ENCODE measurements around the gene USP32.

Gene USP32

GRCh38 chr17:60330731-60331130, 61.2 kb downstream of the USP32 start:
- Histone ChIP-seq H3K79me2 (peaks cover 27% of the 10 kb centered on the region), H3K27ac (no peak overlapping the region), H3K36me3 (ENCODE audit: control insufficient read depth, insufficient read depth, low read length) (no peaks in the 10 kb centered on the region), H2AFZ (no peak overlapping the region), H3K27me3 (ENCODE audit: control insufficient read depth, insufficient read depth, low read length) (no peaks in the 10 kb centered on the region), H3K4me2 (ENCODE audit: low read length) (no peak overlapping the region), H3K9ac (no peak overlapping the region), H3K4me3 (ENCODE audit: low read depth, low read length) (no peak overlapping the region), H3K4me1 (no peaks in the 10 kb centered on the region), H3K9me3 (ENCODE audit: control insufficient read depth, low read length) (no peaks in the 10 kb centered on the region)
- TF ChIP-seq, protein P1, sequence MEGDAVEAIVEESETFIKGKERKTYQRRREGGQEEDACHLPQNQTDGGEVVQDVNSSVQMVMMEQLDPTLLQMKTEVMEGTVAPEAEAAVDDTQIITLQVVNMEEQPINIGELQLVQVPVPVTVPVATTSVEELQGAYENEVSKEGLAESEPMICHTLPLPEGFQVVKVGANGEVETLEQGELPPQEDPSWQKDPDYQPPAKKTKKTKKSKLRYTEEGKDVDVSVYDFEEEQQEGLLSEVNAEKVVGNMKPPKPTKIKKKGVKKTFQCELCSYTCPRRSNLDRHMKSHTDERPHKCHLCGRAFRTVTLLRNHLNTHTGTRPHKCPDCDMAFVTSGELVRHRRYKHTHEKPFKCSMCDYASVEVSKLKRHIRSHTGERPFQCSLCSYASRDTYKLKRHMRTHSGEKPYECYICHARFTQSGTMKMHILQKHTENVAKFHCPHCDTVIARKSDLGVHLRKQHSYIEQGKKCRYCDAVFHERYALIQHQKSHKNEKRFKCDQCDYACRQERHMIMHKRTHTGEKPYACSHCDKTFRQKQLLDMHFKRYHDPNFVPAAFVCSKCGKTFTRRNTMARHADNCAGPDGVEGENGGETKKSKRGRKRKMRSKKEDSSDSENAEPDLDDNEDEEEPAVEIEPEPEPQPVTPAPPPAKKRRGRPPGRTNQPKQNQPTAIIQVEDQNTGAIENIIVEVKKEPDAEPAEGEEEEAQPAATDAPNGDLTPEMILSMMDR (IDR thresholded peaks at IDR 0.05) = no peak

DNA sequence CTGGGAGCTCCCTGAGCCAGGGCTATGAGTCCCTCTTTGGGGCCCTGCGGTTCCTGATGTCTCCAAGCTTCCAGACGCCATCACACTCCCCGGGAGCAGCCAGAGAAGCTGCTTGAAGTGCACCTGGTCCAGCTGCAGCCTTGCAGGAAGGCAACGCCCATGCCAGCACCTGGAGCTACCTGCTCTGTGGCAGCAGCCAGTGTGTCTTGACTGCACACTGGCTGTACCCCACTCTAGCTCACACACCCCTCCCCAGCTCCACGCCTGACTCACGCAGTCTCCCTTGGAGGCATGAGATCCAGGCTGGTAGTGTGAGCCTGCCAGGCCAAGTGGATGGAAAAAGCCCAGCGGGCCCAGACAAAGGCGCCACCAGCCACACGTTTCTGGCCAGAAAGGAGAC, 63.3 kb downstream of the USP32 start:
- Histone ChIP-seq H2AFZ (no peak overlapping the region), H3K9me3 (ENCODE audit: control insufficient read depth, low read length) (no peaks in the 10 kb centered on the region), H3K4me2 (ENCODE audit: low read length) (no peak overlapping the region), H3K27me3 (ENCODE audit: control insufficient read depth, insufficient read depth, low read length) (no peaks in the 10 kb centered on the region), H3K36me3 (ENCODE audit: control insufficient read depth, insufficient read depth, low read length) (no peaks in the 10 kb centered on the region), H3K4me1 (no peaks in the 10 kb centered on the region), H3K79me2 (peaks cover 29% of the 10 kb centered on the region), H3K9ac (no peak overlapping the region), H3K4me3 (ENCODE audit: low read depth, low read length) (no peak overlapping the region), H3K27ac (no peak overlapping the region)
- TF ChIP-seq, protein P1 (IDR thresholded peaks at IDR 0.05) = no peak

- Histone ChIP-seq H2AFZ (no peak overlapping the region), H3K79me2 (peaks cover 24% of the 10 kb centered on the region), H3K36me3 (ENCODE audit: control insufficient read depth, insufficient read depth, low read length) (no peaks in the 10 kb centered on the region), H3K27me3 (ENCODE audit: control insufficient read depth, insufficient read depth, low read length) (no peaks in the 10 kb centered on the region), H3K9me3 (ENCODE audit: control insufficient read depth, low read length) (no peaks in the 10 kb centered on the region), H3K4me2 (ENCODE audit: low read length) (no peak overlapping the region), H3K4me1 (no peaks in the 10 kb centered on the region), H3K9ac (no peak overlapping the region), H3K27ac (no peak overlapping the region), H3K4me3 (ENCODE audit: low read depth, low read length) (no peak overlapping the region)
- TF ChIP-seq, protein P1 (IDR thresholded peaks at IDR 0.05) = no peak
Measured at GRCh38 chr17:60327901-60328273, 64.0 kb downstream of the USP32 start.

DNA sequence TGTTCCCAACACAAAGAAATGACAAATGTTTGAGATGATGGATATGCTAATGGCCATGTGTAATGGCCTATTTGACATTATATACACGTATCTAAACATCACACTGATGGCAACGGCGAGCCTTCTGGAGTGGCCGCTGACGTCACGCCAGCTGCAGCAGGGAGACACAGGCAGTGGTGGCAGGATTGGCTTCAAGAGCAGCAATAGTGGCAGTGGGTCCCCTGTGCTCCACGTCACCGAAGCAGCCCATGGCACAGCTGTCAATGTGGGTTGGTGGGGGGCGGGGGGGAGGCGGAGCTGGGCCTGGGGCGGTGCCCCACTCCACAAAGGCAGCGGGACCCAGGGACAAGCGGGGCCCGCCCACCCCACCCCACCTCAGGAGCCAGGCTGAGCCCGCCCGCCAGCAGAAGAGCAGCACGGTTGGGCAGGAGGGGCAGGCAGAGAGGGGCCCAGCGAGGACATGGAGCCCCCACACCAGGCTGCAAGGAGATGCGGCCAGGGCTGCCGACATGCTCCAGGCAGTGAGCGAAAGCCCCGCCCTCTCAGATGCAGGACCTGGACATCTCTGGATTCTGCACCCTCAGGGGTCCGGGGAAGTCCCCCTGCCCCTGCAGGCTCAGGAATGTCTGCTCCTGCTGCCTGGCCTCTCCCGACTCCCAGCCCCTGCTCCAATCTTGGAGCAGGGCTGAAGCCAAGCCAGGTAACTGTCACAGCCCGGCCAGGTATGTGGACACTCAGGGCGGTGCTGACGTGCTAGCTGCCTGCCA, 64.6 kb downstream of the USP32 start:
- Histone ChIP-seq H3K4me2 (ENCODE audit: low read length) (no peak overlapping the region), H3K27ac (no peak overlapping the region), H3K4me3 (ENCODE audit: low read depth, low read length) (no peak overlapping the region), H3K9ac (no peak overlapping the region), H3K4me1 (no peaks in the 10 kb centered on the region), H3K9me3 (ENCODE audit: control insufficient read depth, low read length) (no peaks in the 10 kb centered on the region), H3K79me2 (peaks cover 24% of the 10 kb centered on the region), H3K36me3 (ENCODE audit: control insufficient read depth, insufficient read depth, low read length) (no peaks in the 10 kb centered on the region), H2AFZ (no peak overlapping the region), H3K27me3 (ENCODE audit: control insufficient read depth, insufficient read depth, low read length) (no peaks in the 10 kb centered on the region)
- TF ChIP-seq, protein P1 (IDR thresholded peaks at IDR 0.05) = no peak

GRCh38 chr17:60326702-60327101, 65.2 kb downstream of the USP32 start:
- no peaks in the 10 kb centered on the region for H3K9me3 ChIP-seq (ENCODE audit: control insufficient read depth, low read length)
- H3K9ac ChIP-seq = no peak overlapping the region
- H3K4me3 ChIP-seq (ENCODE audit: low read depth, low read length) = no peak overlapping the region
- peaks cover 24% of the 10 kb centered on the region for H3K79me2 ChIP-seq
- H3K27me3 ChIP-seq (ENCODE audit: control insufficient read depth, insufficient read depth, low read length) = no peaks in the 10 kb centered on the region
- H3K4me2 ChIP-seq (ENCODE audit: low read length) = no peak overlapping the region
- TF ChIP-seq, protein P1 (IDR thresholded peaks at IDR 0.05) = no peak
- no peaks in the 10 kb centered on the region for H3K36me3 ChIP-seq (ENCODE audit: control insufficient read depth, insufficient read depth, low read length)
- no peaks in the 10 kb centered on the region for H3K4me1 ChIP-seq
- no peak overlapping the region for H3K27ac ChIP-seq
- no peak overlapping the region for H2AFZ ChIP-seq

Measured in parathyroid adenoma (tissue), 2 donors.